Measurements from ENCODE around the gene FPR3. TPM values are rescaled to one million over a fixed set of nuclear protein-coding genes. Genes with fewer than 3 reads are reported as not detected.
"Not testable (repeated sequence)": the region's sequence is repeated elsewhere in the genome, so short reads cannot be mapped to it uniquely, and the experiment has no call there.

The FPR3 gene
- total and polyA plus RNA-seq, 8 donors: 0.79 to 75.0 (median 1.2) TPM

GRCh38 chr19:51800473-51801244 lies 5.7 kb downstream of the FPR3 start:
- peaks cover 14 to 43% of the 10 kb centered on the region in 2 donors for H3K4me1 ChIP-seq
- intact Hi-C loops (cut with DNase I): no loop called here
- H3K4me3 ChIP-seq: no peak overlapping the region
- H3K36me3 ChIP-seq: no peaks in the 10 kb centered on the region
- no peak for TF ChIP-seq CTCF (IDR thresholded peaks at IDR 0.05)
- peak overlapping the region; percentile 84 to 87 for H3K27ac ChIP-seq
- no peaks in the 10 kb centered on the region for H3K27me3 ChIP-seq
- ATAC-seq: peak; percentile 5
- peak in 3 of 4 donors; percentile 64 to 83 (median 73) for DNase-seq
- H3K9me3 ChIP-seq: peaks cover 0 to 1% of the 10 kb centered on the region in 2 donors

GRCh38 chr19:51802775-51803174 lies 7.8 kb downstream of the FPR3 start:
- TF ChIP-seq CTCF (IDR thresholded peaks at IDR 0.05): no peak
- Histone ChIP-seq H3K27ac (peak overlapping the region; percentile 58 to 78), H3K4me1 (peaks cover 14 to 61% of the 10 kb centered on the region in 2 donors), H3K27me3 (no peaks in the 10 kb centered on the region), H3K36me3 (no peaks in the 10 kb centered on the region), H3K4me3 (no peak overlapping the region), H3K9me3 (peaks cover 0 to 1% of the 10 kb centered on the region in 2 donors)
- ATAC-seq (no peak), DNase-seq (no peak)
- intact Hi-C loops (cut with DNase I): no loop called here

- Histone ChIP-seq H3K27ac (peak overlapping the region; percentile 58 to 78), H3K4me3 (no peak overlapping the region), H3K36me3 (no peaks in the 10 kb centered on the region), H3K4me1 (peaks cover 11 to 60% of the 10 kb centered on the region in 2 donors), H3K27me3 (no peaks in the 10 kb centered on the region), H3K9me3 (peaks cover 0 to 1% of the 10 kb centered on the region in 2 donors)
- DNase-seq (no peak), ATAC-seq (no peak)
- no peak for TF ChIP-seq CTCF (IDR thresholded peaks at IDR 0.05)
- intact Hi-C loops (cut with DNase I): no loop called here
These were observed 8.6 kb downstream of the FPR3 start for GRCh38 chr19:51803519-51803918.

- H3K4me3 ChIP-seq: no peak overlapping the region
- no peaks in the 10 kb centered on the region for H3K27me3 ChIP-seq
- no peak for TF ChIP-seq CTCF (IDR thresholded peaks at IDR 0.05)
- H3K9me3 ChIP-seq: peaks cover 0 to 1% of the 10 kb centered on the region in 2 donors
- H3K4me1 ChIP-seq: peaks cover 9 to 58% of the 10 kb centered on the region in 2 donors
- no peaks in the 10 kb centered on the region for H3K36me3 ChIP-seq
- intact Hi-C loops (cut with DNase I): no loop called here
- ATAC-seq (peak; percentile 6), DNase-seq (no peak)
- peak overlapping the region; percentile 58 to 78 for H3K27ac ChIP-seq
These were observed 9.0 kb downstream of the FPR3 start for GRCh38 chr19:51803967-51804366.

GRCh38 chr19:51804789-51805188 lies 9.8 kb downstream of the FPR3 start:
- H3K27me3 ChIP-seq; H3K9me3 ChIP-seq; H3K4me3 ChIP-seq; DNase-seq; H3K36me3 ChIP-seq; ATAC-seq; intact Hi-C loops (cut with DNase I): not testable (repeated sequence)
- Histone ChIP-seq H3K27ac (peak overlapping the region; percentile 58 to 78), H3K4me1 (peaks cover 7 to 59% of the 10 kb centered on the region in 2 donors)

- ATAC-seq; H3K9me3 ChIP-seq; H3K27me3 ChIP-seq; intact Hi-C loops (cut with DNase I); H3K36me3 ChIP-seq; DNase-seq; H3K4me3 ChIP-seq: not testable (repeated sequence)
- Histone ChIP-seq H3K27ac (peak overlapping the region in 1 of 2 donors; percentile 78), H3K4me1 (peaks cover under 1 to 60% of the 10 kb centered on the region in 2 donors)
These were observed 10.4 kb downstream of the FPR3 start for GRCh38 chr19:51805396-51805795.

- H3K27me3 ChIP-seq; H3K9me3 ChIP-seq; H3K36me3 ChIP-seq; ATAC-seq; H3K4me3 ChIP-seq; H3K27ac ChIP-seq; intact Hi-C loops (cut with DNase I); DNase-seq: not testable (repeated sequence)
- peaks cover 0 to 55% of the 10 kb centered on the region in 2 donors for H3K4me1 ChIP-seq
These were observed 11.6 kb downstream of the FPR3 start for GRCh38 chr19:51806571-51806970.
